ENCODE results near the gene FAM13A. TPM values are rescaled to one million over a fixed set of nuclear protein-coding genes. Genes with fewer than 3 reads are reported as not detected.

Gene FAM13A
- total and polyA plus RNA-seq, 3 donors from 2014 or later = 30.7 to 123 (median 109) TPM

GRCh38 chr4:88755454-88755853 lies 301.5 kb downstream of the FAM13A start:
- no peak for DNase-seq
- Histone ChIP-seq H3K27me3 (no peaks in the 10 kb centered on the region), H3K4me1 (peaks cover 12% of the 10 kb centered on the region), H3K36me3 (ENCODE audit: low read depth, missing control alignments) (no peaks in the 10 kb centered on the region), H3K4me3 (no peak overlapping the region), H3K27ac (no peak overlapping the region), H3K9me3 (no peaks in the 10 kb centered on the region)
- WGBS, 2 donors = 86 to 94% methylated on average over 1 of the region's 1 CpG
- TF ChIP-seq, protein P1, sequence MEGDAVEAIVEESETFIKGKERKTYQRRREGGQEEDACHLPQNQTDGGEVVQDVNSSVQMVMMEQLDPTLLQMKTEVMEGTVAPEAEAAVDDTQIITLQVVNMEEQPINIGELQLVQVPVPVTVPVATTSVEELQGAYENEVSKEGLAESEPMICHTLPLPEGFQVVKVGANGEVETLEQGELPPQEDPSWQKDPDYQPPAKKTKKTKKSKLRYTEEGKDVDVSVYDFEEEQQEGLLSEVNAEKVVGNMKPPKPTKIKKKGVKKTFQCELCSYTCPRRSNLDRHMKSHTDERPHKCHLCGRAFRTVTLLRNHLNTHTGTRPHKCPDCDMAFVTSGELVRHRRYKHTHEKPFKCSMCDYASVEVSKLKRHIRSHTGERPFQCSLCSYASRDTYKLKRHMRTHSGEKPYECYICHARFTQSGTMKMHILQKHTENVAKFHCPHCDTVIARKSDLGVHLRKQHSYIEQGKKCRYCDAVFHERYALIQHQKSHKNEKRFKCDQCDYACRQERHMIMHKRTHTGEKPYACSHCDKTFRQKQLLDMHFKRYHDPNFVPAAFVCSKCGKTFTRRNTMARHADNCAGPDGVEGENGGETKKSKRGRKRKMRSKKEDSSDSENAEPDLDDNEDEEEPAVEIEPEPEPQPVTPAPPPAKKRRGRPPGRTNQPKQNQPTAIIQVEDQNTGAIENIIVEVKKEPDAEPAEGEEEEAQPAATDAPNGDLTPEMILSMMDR (IDR thresholded peaks at IDR 0.05) = no peak
- no peak for TF ChIP-seq POLR2A (IDR thresholded peaks at IDR 0.05)
- intact Hi-C loops (cut with DNase I; ENCODE audit: low total_unique reads) = no loop called here

GRCh38 chr4:88754796-88755195 lies 302.2 kb downstream of the FAM13A start:
- H3K9me3 ChIP-seq = no peaks in the 10 kb centered on the region
- intact Hi-C loops (cut with DNase I; ENCODE audit: low total_unique reads) = no loop called here
- H3K36me3 ChIP-seq (ENCODE audit: low read depth, missing control alignments) = no peaks in the 10 kb centered on the region
- DNase-seq = no peak
- no peaks in the 10 kb centered on the region for H3K27me3 ChIP-seq
- no peak overlapping the region for H3K4me3 ChIP-seq
- TF ChIP-seq POLR2A (IDR thresholded peaks at IDR 0.05) = no peak
- TF ChIP-seq, protein P1 (IDR thresholded peaks at IDR 0.05) = no peak
- no peak overlapping the region for H3K27ac ChIP-seq
- 89 to 97% methylated on average over 3 of the region's 3 CpGs for WGBS, 2 donors
- H3K4me1 ChIP-seq = peaks cover 12% of the 10 kb centered on the region

DNA sequence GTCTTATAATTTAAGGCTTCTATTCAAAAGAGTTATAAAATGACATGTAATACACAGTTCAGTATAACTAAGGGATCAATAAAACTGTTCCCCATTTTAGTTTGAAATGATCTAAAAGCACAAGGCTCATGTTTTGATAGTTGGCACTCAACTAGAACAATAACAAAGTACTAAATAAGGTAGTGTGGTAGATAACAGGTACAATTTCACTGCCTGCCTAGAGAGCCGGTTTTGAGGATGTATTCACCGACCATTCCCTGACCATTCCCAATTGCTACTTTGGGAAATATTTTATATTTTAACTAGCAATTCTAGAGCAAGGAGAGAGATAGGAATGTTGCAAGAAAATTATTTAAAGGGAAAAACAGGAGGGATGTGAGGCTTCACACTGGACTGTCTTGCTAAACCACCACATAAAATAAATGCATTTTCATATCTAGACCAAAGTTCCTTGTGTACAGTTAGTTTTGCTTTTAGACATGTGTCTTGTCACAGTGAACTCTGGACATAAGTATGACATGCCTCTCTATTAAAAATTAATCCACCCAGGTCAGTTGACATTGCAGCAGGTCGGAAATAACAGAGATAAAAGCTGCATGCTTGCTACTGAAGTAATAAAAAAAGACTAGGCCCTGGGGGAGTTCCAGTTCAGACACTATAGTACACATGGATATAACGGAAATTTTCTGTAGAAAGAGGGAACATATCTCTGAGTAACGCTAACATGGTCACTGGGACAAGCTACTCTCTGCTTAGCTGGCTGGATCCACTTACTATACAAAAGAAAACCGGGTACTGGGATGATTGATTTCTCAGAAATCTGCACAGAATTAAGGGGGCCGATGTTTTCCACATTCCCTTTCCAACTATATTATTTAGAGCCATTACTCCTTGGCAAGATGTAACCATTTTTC lies 303.1 kb downstream of the FAM13A start:
- intact Hi-C loops (cut with DNase I; ENCODE audit: low total_unique reads) = no loop called here

DNA sequence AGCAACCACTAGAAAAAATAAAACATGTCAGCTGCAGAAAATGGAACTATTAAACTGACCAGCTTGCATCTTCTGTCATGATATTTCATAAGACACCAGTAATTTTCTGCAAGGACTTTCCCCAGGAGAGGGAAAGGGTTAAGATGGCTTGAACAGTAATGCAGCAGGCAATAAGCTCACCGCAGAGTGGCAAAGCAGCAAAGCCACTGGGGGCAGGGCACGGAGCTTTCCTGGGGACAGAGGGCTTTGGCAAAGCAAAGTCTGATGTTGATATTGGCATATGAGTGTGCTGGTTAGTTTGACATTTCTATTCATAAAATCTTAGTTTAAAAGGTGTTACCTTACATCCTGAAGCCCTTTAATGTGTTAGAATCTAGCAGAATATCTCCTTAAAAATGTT lies 304.2 kb downstream of the FAM13A start:
- no peak for TF ChIP-seq POLR2A (IDR thresholded peaks at IDR 0.05)
- TF ChIP-seq, protein P1 (IDR thresholded peaks at IDR 0.05) = no peak
- Histone ChIP-seq H3K9me3 (no peaks in the 10 kb centered on the region), H3K4me1 (no peaks in the 10 kb centered on the region), H3K27me3 (no peaks in the 10 kb centered on the region), H3K4me3 (no peak overlapping the region), H3K36me3 (ENCODE audit: low read depth, missing control alignments) (no peaks in the 10 kb centered on the region), H3K27ac (no peak overlapping the region)
- WGBS, 2 donors = 69 to 76% methylated on average over 2 of the region's 2 CpGs
- no peak for DNase-seq
- intact Hi-C loops (cut with DNase I; ENCODE audit: low total_unique reads) = no loop called here

More for the DNA sequence above, 303.1 kb downstream of the FAM13A start:
- H3K9me3 ChIP-seq = no peaks in the 10 kb centered on the region
- peaks cover 5% of the 10 kb centered on the region for H3K4me1 ChIP-seq
- TF ChIP-seq, protein P1 (IDR thresholded peaks at IDR 0.05) = no peak
- no peak for TF ChIP-seq POLR2A (IDR thresholded peaks at IDR 0.05)
- no peak overlapping the region for H3K27ac ChIP-seq
- no peaks in the 10 kb centered on the region for H3K36me3 ChIP-seq (ENCODE audit: low read depth, missing control alignments)
- no peak overlapping the region for H3K4me3 ChIP-seq
- H3K27me3 ChIP-seq = no peaks in the 10 kb centered on the region
- no peak for DNase-seq
- 72 to 76% methylated on average over 7 of the region's 7 CpGs for WGBS, 2 donors
